Nephron progenitor cell (in vitro differentiated cells): Measurements from ENCODE around the gene ING4.

Experiments
- DNase-seq: peaks from one replicate; pipeline ENCODE4 v3.0.0; 2021
- H3K27ac Mint-ChIP-seq: 2 replicates; pipeline ENCODE4 v1.8.0; 2021; ENCODE audit warnings: mild to moderate bottlenecking, moderate library complexity, mixed read lengths
- H3K27me3 Mint-ChIP-seq: 2 replicates; pipeline ENCODE4 v1.8.0; 2021; ENCODE audit warnings: mild to moderate bottlenecking, low read depth, mixed read lengths; ENCODE audit not compliant: poor library complexity
- H3K36me3 Mint-ChIP-seq: 2 replicates; pipeline ENCODE4 v1.8.0; 2021; ENCODE audit warnings: low read depth, mixed read lengths
- H3K4me1 Mint-ChIP-seq: 2 replicates; pipeline ENCODE4 v1.8.0; 2021; ENCODE audit warnings: mixed read lengths
- H3K4me3 Mint-ChIP-seq: 2 replicates; pipeline ENCODE4 v1.8.0; 2021; ENCODE audit warnings: mild to moderate bottlenecking, moderate library complexity, mixed read lengths
- H3K9me3 Mint-ChIP-seq: 2 replicates; pipeline ENCODE4 v1.8.0; 2021; ENCODE audit warnings: mild to moderate bottlenecking, moderate library complexity, mixed read lengths
- TF ChIP-seq, protein P1 (sequence below): fragments of 200-600 bp; sonication (generic); IDR thresholded peaks from 2 replicates; pipeline ENCODE4 v1.5.0; 2021; ENCODE audit warnings: antibody characterized with exemption

Gene ING4

DNA sequence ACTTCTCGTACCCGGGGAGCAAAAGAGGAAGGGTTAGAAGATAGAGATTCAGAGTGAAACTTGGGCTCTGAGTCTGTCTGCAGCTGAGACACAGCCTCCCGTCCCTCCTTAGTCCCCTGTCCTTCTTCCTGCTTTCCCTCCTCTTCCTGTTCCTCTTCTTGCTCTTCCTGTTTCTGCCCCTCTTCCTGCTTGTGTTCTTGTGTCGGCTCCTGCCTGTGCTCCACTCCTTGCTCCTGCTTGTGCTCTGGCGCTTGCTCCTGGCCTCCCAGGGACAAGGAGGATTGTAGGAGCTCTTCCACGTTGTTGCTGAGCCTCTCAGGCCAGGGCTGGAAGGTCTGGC is 18.7 kb downstream of the ING4 start:
- Mint-ChIP-seq H3K9me3 (peaks cover 13% of the 10 kb centered on the region), H3K4me3 (no peak overlapping the region), H3K36me3 (peaks cover 23% of the 10 kb centered on the region), H3K4me1 (peaks cover 25% of the 10 kb centered on the region), H3K27me3 (peaks cover 9% of the 10 kb centered on the region), H3K27ac (peak overlapping the region; percentile 83)
- TF ChIP-seq, protein P1, sequence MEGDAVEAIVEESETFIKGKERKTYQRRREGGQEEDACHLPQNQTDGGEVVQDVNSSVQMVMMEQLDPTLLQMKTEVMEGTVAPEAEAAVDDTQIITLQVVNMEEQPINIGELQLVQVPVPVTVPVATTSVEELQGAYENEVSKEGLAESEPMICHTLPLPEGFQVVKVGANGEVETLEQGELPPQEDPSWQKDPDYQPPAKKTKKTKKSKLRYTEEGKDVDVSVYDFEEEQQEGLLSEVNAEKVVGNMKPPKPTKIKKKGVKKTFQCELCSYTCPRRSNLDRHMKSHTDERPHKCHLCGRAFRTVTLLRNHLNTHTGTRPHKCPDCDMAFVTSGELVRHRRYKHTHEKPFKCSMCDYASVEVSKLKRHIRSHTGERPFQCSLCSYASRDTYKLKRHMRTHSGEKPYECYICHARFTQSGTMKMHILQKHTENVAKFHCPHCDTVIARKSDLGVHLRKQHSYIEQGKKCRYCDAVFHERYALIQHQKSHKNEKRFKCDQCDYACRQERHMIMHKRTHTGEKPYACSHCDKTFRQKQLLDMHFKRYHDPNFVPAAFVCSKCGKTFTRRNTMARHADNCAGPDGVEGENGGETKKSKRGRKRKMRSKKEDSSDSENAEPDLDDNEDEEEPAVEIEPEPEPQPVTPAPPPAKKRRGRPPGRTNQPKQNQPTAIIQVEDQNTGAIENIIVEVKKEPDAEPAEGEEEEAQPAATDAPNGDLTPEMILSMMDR, result no peak
- DNase-seq, result no peak

DNA sequence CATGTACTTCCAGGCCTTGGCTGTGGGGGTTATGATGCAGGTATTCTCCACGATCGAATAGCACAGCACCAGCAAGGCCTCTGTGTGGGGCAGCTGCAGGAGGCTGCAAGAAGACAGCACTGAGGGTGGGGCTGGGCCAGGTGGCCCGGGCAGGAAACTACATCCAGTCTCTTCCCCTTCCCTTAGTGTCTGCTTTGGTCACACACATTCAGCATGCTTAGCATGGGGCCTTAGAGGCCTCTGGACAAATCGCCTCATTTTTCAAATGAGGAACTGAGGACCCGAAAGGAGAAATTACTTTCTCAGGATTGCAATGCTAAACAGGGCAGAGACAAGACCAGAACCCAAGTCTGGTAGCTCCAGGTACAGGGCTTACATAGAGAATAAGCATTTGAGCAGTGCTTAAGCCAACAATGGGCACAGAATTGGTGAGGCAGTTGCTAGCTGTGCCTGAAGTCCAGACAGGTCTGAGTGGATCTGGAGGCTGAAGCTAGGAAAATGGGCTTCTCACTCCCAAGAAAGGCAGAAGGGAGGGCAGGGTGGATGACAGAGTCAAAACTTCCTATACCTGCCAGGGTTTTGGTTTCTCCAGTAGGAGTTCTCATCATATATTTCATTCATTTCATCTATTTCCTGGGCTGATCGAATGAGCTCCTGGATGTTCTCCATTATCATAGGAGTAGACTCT is 19.2 kb downstream of the ING4 start:
- Mint-ChIP-seq H3K4me3 (no peak overlapping the region), H3K36me3 (peaks cover 23% of the 10 kb centered on the region), H3K27me3 (peaks cover 9% of the 10 kb centered on the region), H3K4me1 (peaks cover 26% of the 10 kb centered on the region), H3K27ac (no peak overlapping the region), H3K9me3 (peaks cover 13% of the 10 kb centered on the region)
- no peak for DNase-seq
- TF ChIP-seq, protein P1, result no peak

DNA sequence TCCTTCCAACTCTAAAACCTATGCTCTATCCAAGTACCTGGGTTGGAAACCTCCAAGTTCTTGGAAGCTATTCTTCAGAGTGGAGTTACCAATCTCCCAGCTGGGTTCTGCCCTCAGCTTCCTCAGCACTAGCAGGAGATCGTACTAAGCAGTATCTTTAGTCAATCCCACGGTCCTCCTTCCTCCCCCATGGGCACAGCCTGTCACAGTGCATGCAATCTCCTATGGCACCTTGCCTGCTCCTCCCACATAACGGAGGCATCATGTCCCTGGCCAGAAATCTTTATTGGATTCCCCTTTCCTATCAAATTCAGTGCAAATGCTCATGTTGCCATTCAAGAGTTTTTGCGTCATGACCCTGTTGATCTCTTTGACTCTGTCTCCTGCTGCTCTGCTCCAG is 21.8 kb downstream of the ING4 start:
- TF ChIP-seq, protein P1, result no peak
- Mint-ChIP-seq H3K36me3 (peaks cover 5% of the 10 kb centered on the region), H3K4me1 (peaks cover 31% of the 10 kb centered on the region), H3K27ac (no peak overlapping the region), H3K27me3 (peaks cover 9% of the 10 kb centered on the region), H3K4me3 (no peak overlapping the region), H3K9me3 (peaks cover 13% of the 10 kb centered on the region)
- DNase-seq, result no peak

DNA sequence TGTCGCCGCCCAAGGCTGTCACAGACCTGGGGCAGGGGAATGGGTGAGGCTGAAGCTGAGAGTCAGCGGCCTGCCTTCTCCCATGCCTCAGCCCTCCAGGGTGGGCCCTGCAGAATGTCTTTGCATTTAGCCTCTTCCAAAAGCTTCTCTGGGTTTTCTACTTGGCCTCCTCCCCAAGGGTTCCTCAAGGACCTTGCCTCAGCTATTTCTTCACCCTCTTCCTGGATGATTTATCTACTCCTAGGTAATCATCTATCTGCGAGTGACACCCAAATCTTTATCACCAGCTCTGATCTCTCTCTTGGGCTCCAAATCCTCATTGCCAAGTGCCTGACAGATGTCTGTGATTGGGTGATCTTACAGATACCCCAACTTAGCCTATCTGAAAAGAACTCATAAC is 22.4 kb downstream of the ING4 start:
- Mint-ChIP-seq H3K27ac (no peak overlapping the region), H3K4me1 (peaks cover 37% of the 10 kb centered on the region), H3K36me3 (peaks cover 5% of the 10 kb centered on the region), H3K4me3 (no peak overlapping the region), H3K9me3 (peaks cover 13% of the 10 kb centered on the region), H3K27me3 (peaks cover 9% of the 10 kb centered on the region)
- DNase-seq, result no peak
- TF ChIP-seq, protein P1, result no peak

DNA sequence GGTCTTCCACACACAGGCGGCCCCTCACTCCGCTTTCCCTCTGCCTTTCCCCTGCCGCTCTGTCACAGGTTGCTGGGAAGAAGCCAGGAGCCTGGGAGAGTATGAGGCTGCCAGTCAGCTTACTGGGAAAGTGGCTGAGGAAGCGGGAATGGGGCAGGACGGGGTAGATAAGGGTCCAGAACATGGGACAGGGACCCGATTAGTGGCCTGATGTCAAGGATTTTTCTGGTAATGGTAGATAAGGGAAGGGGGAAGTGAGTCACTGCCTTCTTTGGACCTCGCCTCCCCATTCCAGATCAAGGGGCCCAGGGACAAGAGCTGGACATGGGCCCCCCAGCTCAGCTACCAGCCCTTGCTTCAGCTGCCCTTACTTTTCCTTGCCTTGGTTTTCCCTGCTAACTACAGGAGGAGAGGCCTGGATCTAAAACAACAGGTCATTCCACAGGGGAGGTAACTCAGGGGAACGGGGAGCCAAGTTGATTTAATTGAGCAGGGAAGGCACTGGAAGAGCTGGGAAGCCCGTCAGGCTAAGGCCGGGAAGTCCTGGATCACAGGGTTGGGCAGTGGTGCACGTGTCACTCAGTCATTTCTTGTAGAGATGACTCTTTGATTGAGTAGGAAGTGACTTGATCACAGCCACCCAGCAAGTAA is 23.6 kb downstream of the ING4 start:
- no peak for DNase-seq
- H3K4me1 Mint-ChIP-seq, result peaks cover 32% of the 10 kb centered on the region
- TF ChIP-seq, protein P1, result no peak

DNA sequence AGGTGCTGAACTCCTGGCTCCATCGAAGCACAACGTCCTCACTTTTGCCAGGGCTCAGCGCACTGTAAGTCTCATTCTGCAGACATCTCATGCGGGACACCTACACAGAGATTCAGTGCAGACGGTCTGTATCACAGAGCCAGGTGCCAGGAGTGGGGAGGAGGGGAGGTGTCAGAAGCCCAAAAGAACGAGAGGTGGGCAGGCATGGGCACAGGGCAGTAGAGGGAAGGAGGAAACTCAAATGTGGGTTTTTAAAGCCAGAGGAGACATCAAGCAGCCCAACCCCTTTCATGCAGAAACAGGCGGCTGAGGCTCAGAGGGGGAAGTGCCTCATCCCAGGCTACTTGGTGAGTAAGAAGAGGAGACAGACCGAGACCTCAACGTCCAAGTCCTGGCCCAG is 24.6 kb downstream of the ING4 start:
- DNase-seq, result no peak
- peak overlapping the region; percentile 43 for H3K27ac Mint-ChIP-seq
- peaks cover 9% of the 10 kb centered on the region for H3K27me3 Mint-ChIP-seq
- peaks cover 6% of the 10 kb centered on the region for H3K9me3 Mint-ChIP-seq
- H3K36me3 Mint-ChIP-seq, result no peaks in the 10 kb centered on the region
- TF ChIP-seq, protein P1, result no peak
- H3K4me3 Mint-ChIP-seq, result no peak overlapping the region
- H3K4me1 Mint-ChIP-seq, result peaks cover 32% of the 10 kb centered on the region

More for the DNA sequence above, 23.6 kb downstream of the ING4 start:
- Mint-ChIP-seq H3K27ac (no peak overlapping the region), H3K4me3 (no peak overlapping the region), H3K9me3 (peaks cover 7% of the 10 kb centered on the region), H3K27me3 (peaks cover 9% of the 10 kb centered on the region), H3K36me3 (peaks cover 5% of the 10 kb centered on the region)
